OCI-LY7 (cell line): Measurements from ENCODE around the gene SMCR8. TPM values are rescaled to one million over a fixed set of nuclear protein-coding genes. Genes with fewer than 3 reads are reported as not detected.

Source experiments
- BruUV-seq: library from RNA; stranded (reverse); fragments of 400-500 nt; replicated peaks from 2 replicates; lab custom pipeline; 2021; lab: Mats Ljungman, UMichigan
- CTCF ChIA-PET: fragments of 300-600 bp; sonication (Branson Sonifier 250); formaldehyde crosslinking; loops from one replicate; lab custom pipeline; 2022; ENCODE audit warnings: antibody characterized with exemption; ENCODE audit not compliant: unreplicated experiment; lab: Charles Lee
- POLR2A ChIA-PET: fragments of 300-600 bp; sonication (Branson Sonifier 250); formaldehyde crosslinking; loops from one replicate; lab custom pipeline; 2022; ENCODE audit warnings: antibody characterized with exemption; lab: Charles Lee
- DNase-seq: peaks from one replicate; pipeline ENCODE4 v3.0.0-alpha.2; 2015; ENCODE audit warnings: low spot score
- H2AFZ ChIP-seq: fragments of 200-600 bp; sonication (generic), shearing (Covaris generic); 2 replicates; pipeline ENCODE4 v1.6.1; 2014; ENCODE audit warnings: mild to moderate bottlenecking, antibody characterized with exemption, low read length, moderate library complexity
- H3K27ac ChIP-seq: fragments of 200-600 bp; sonication (generic); 2 replicates; pipeline ENCODE4 v1.5.1; 2014; ENCODE audit warnings: mixed run types, low read depth, mild to moderate bottlenecking, moderate library complexity, low read length, inconsistent platforms; ENCODE audit not compliant: poor library complexity, severe bottlenecking
- H3K36me3 ChIP-seq: fragments of 200-600 bp; sonication (generic); 2 replicates; pipeline ENCODE4 v1.6.1; 2014; ENCODE audit warnings: mild to moderate bottlenecking, antibody characterized with exemption, low read length, moderate library complexity, mixed read lengths; ENCODE audit not compliant: insufficient read depth
- H3K4me1 ChIP-seq: fragments of 200-600 bp; sonication (generic); 2 replicates; pipeline ENCODE4 v1.5.1; 2014; ENCODE audit warnings: mild to moderate bottlenecking, low read length; ENCODE audit not compliant: insufficient read depth, poor library complexity, severe bottlenecking
- H3K4me2 ChIP-seq: fragments of 200-600 bp; sonication (generic); 2 replicates; pipeline ENCODE4 v1.6.1; 2014; ENCODE audit warnings: mild to moderate bottlenecking, low read length
- H3K4me3 ChIP-seq: fragments of 200-600 bp; sonication (generic); 2 replicates; pipeline ENCODE4 v1.5.1; 2014; ENCODE audit warnings: mild to moderate bottlenecking, low read depth, low read length; ENCODE audit not compliant: poor library complexity, severe bottlenecking
- H3K79me2 ChIP-seq: fragments of 200-600 bp; sonication (generic); 2 replicates; pipeline ENCODE4 v1.6.1; 2016; ENCODE audit warnings: low read depth, mild to moderate bottlenecking, low read length, moderate library complexity, mixed read lengths; ENCODE audit not compliant: insufficient read depth
- H3K9me2 ChIP-seq: fragments of 200-600 bp; sonication (generic); 2 replicates; pipeline ENCODE4 v1.6.1; 2016; ENCODE audit warnings: mild to moderate bottlenecking, low read length, mixed read lengths; ENCODE audit not compliant: insufficient read depth
- H3K9me3 ChIP-seq: fragments of 200-600 bp; sonication (generic); 2 replicates; pipeline ENCODE4 v1.6.1; 2014; ENCODE audit warnings: mild to moderate bottlenecking, mixed run types, low read length, mixed read lengths
- H4K20me1 ChIP-seq: fragments of 200-600 bp; sonication (generic); 2 replicates; pipeline ENCODE4 v1.6.1; 2014; ENCODE audit warnings: mild to moderate bottlenecking, antibody characterized with exemption, low read length, moderate library complexity, mixed read lengths; ENCODE audit not compliant: insufficient read depth
- EZH2phosphoT487 ChIP-seq: fragments of 200-600 bp; sonication (generic); IDR thresholded peaks from 2 replicates; pipeline ENCODE4 v1.6.1; 2018; ENCODE audit warnings: low read depth, borderline replicate concordance, mild to moderate bottlenecking, mixed run types, antibody characterized with exemption, low read length, moderate library complexity, mixed read lengths
- intact Hi-C: fragments of 100-400 bp; cut with micrococcal nuclease; formaldehyde crosslinking; loops from one replicate; pipeline ENCODE4 v1.10.0; 2022; ENCODE audit not compliant: unreplicated experiment
- total RNA-seq, 2 experiments: library from RNA; depleted of rRNA in 1 of 2; stranded (reverse); fragments of >200 nt in 1 of 2; shearing (Covaris generic) in 1 of 2; gene quantifications; 2 replicates each; pipeline ENCODE4 v1.2.3, GENCODE V29; 2014 to 2022
- TF ChIP-seq, protein P1 (sequence below): fragments of 200-600 bp; sonication (generic); conservative IDR thresholded peaks from 2 replicates; pipeline ENCODE4 v1.5.1; 2014; ENCODE audit warnings: mild to moderate bottlenecking, antibody characterized with exemption, low read length, moderate library complexity, mixed read lengths

The SMCR8 gene
- total RNA-seq, 2 experiments from 2014 or later: 11.8 to 16.1 TPM

DNA sequence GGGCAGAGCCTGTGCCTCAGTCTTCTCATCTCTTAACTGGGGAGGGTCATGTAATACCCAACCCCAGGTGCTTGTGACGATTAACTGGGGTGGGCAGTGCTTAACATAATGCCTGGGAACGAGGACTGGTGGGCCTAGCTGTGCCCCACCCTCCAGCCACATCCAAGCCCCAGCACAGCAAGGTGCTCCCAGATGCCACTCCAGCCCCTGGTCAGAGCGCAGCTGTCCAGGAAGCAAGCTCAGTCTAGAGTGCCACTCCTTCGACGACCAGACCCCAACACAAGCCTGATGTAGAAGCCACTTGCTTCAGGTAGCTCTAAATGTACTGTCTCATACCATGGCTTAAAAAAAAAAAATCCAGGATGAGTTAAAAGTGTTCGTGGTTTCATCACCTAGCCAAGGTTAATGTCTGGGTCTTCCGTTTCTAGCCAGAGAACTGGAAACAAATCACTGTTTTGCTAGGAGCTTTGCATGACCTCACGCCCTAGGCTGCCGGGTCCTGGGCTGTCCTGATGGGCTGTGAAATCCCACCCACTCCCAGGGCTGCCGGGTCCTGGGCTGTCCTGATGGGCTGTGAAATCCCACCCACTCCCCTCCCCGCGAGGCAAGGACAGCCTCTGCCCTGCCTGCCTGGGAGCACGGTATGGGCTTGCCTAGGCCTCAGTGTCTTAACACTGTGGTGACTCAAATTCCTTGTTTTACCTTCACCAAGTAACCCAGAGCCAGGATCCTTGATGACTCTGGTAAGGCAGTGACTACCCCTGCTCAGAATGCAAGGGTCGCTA is 47.0 kb upstream of the SMCR8 start:
- BruUV-seq: no TSS peak
- Histone ChIP-seq H4K20me1 (no peaks in the 10 kb centered on the region), H3K4me1 (no peaks in the 10 kb centered on the region), H2AFZ (no peak overlapping the region), H3K36me3 (peaks cover 21% of the 10 kb centered on the region; the same call in 1 of the 2 replicates), H3K9me3 (no peaks in the 10 kb centered on the region), H3K27ac (no peak overlapping the region), H3K9me2 (no peaks in the 10 kb centered on the region), H3K4me2 (no peak overlapping the region), H3K4me3 (no peak overlapping the region), H3K79me2 (no peaks in the 10 kb centered on the region)
- ChIA-PET POLR2A (interaction anchor here (0.6 to 1.4 kb wide), 2 partner anchors 9 to 1827 kb away, joined by 3 read pairs; partner anchors contain the start of gene FLII), CTCF (interaction anchor here (1.1 kb wide), 1 partner anchor 8 kb away, joined by 3 read pairs; the partner anchor contains the start of gene MIEF2)
- intact Hi-C loops: no loop called here
- no peak for TF ChIP-seq EZH2phosphoT487
- TF ChIP-seq, protein P1, sequence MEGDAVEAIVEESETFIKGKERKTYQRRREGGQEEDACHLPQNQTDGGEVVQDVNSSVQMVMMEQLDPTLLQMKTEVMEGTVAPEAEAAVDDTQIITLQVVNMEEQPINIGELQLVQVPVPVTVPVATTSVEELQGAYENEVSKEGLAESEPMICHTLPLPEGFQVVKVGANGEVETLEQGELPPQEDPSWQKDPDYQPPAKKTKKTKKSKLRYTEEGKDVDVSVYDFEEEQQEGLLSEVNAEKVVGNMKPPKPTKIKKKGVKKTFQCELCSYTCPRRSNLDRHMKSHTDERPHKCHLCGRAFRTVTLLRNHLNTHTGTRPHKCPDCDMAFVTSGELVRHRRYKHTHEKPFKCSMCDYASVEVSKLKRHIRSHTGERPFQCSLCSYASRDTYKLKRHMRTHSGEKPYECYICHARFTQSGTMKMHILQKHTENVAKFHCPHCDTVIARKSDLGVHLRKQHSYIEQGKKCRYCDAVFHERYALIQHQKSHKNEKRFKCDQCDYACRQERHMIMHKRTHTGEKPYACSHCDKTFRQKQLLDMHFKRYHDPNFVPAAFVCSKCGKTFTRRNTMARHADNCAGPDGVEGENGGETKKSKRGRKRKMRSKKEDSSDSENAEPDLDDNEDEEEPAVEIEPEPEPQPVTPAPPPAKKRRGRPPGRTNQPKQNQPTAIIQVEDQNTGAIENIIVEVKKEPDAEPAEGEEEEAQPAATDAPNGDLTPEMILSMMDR: no peak
- no peak for DNase-seq

DNA sequence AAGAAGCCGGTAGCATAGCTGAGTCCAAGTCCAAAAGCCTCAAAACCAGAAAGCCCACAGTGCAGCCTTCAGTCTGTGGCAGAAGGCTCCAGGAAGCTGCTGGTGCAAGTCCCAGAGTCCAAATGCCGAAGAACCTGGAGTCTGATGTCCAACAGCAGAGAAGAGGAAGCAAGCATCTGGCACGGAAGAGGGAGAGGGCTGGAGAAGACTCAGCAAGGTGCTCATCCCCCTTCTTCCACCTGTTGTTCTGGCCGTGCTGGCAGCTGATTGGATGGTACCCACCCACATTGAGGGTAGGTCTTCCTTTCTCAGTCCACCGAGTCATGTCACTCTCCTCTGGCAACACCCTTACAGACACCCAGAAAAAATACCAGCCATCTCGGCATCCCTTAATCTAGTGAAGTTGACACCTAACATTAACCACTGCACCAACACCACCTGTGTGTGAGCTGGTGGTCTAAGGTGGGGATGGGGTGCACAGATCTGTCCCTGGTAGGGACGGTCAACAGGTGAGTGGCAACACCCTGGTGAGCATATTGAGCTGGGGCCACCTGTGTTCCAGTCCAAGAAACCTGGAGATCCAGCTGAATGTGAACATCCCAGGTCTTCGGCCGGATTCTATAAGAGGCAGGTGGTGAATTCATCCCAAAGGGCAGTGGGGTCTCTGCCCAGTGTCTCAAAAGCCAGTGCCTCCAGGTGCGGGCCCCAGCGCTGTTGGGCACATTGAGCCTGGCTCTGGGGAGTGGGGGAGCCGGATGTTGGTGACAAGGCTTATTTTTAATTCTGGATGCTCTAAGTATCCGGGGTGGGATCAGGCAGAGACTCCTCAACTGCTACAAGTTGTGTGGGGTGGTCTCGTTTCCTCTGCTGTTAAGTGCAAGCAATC is 44.8 kb upstream of the SMCR8 start:
- Histone ChIP-seq H3K4me3 (no peak overlapping the region), H3K4me1 (no peaks in the 10 kb centered on the region), H3K79me2 (no peaks in the 10 kb centered on the region), H3K36me3 (peaks cover 39% of the 10 kb centered on the region; the same call in 1 of the 2 replicates), H3K9me2 (no peaks in the 10 kb centered on the region), H2AFZ (no peak overlapping the region), H3K4me2 (no peak overlapping the region), H3K9me3 (no peaks in the 10 kb centered on the region), H4K20me1 (no peaks in the 10 kb centered on the region), H3K27ac (no peak overlapping the region)
- TF ChIP-seq EZH2phosphoT487: no peak
- TF ChIP-seq, protein P1: no peak
- no peak for DNase-seq
- intact Hi-C loops: no loop called here
- BruUV-seq: no TSS peak
- ChIA-PET POLR2A (no interaction called here), CTCF (interaction anchor here (0.5 kb wide), 1 partner anchor 15 kb away, joined by 3 read pairs; no protein-coding TSS in a partner anchor)
